Rectal smooth muscle tissue (tissue), 1 donor: ENCODE measurements around the gene CEP57L1.

Experiments used
- H3K27ac ChIP-seq: one replicate; pipeline ENCODE4 v1.7.0; 2013; ENCODE audit warnings: low read depth, low read length, inconsistent platforms
- H3K27me3 ChIP-seq: one replicate; pipeline ENCODE4 v1.7.0; 2013; ENCODE audit warnings: low read length; ENCODE audit not compliant: control insufficient read depth, insufficient read depth
- H3K36me3 ChIP-seq: one replicate; pipeline ENCODE4 v1.7.0; 2013; ENCODE audit warnings: low read length; ENCODE audit not compliant: control insufficient read depth, insufficient read depth
- H3K4me1 ChIP-seq: one replicate; pipeline ENCODE4 v1.7.0; 2013; ENCODE audit warnings: low read length; ENCODE audit not compliant: control insufficient read depth, insufficient read depth
- H3K4me3 ChIP-seq: one replicate; pipeline ENCODE4 v1.7.0; 2013; ENCODE audit warnings: low read length
- H3K9ac ChIP-seq: one replicate; pipeline ENCODE4 v1.7.0; 2013; ENCODE audit warnings: low read length

The CEP57L1 gene

DNA sequence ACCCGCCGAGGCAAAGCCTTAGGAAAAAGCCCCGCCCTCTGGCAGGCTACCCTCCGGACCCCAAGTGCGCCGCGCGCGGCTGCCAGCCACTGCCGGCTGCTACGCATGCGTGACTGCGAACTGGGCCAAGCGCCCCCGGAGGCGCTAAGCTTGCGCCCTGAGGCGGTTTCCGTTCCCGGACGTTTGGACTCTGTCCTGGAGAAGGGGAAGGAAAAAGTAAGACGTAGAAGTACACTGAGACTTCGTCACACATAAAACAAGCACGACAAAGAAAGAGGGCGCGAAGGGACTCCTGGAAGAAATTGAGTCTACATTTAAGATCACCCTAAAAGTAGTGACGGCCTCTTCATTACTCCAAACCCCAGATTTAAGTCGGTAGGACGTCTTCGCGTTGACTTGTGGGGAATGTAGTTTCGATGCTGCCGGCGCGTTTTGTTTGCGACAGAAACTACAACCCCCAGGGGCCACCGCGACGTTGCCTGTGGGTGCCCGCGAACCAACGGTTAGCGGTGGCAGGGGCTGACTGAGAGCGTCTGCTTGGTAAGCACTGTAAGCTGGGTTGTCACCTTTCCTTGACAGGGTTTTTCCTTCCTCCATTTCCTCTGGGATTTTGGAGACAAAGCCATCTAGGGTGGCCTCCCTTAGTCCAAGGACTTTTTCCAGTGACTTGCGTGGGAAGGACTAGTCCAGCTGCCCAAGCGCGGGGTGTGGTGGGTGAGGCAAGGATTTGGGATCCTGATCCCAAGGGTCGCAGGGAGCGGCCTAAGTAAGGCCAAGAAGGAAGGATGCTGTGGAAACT lies at the start of gene CEP57L1:
CEP57L1 (plus strand) TSS at position 472 of the 799 bp plus-strand sequence. CDS start 49,715 bp downstream, outside the sequence.
- H3K27ac ChIP-seq, result peak within 1 kb of the TSS; percentile 99
- no peaks in the 10 kb centered on the region for H3K36me3 ChIP-seq
- peaks cover 5% of the 10 kb centered on the region for H3K4me1 ChIP-seq
- H3K27me3 ChIP-seq, result no peaks in the 10 kb centered on the region
- peak within 1 kb of the TSS; percentile 91 for H3K9ac ChIP-seq
- H3K4me3 ChIP-seq, result peak within 1 kb of the TSS; percentile 86

GRCh38 chr6:109048176-109048575 lies 47.1 kb upstream of the CEP57L1 start:
- no peak overlapping the region for H3K27ac ChIP-seq
- H3K27me3 ChIP-seq, result no peaks in the 10 kb centered on the region

GRCh38 chr6:109048670-109049415 lies 46.5 kb upstream of the CEP57L1 start:
- Histone ChIP-seq H3K9ac (no peak overlapping the region), H3K27me3 (no peaks in the 10 kb centered on the region), H3K4me1 (peaks cover 6% of the 10 kb centered on the region), H3K4me3 (no peak overlapping the region), H3K36me3 (no peaks in the 10 kb centered on the region), H3K27ac (no peak overlapping the region)

More at GRCh38 chr6:109048176-109048575, 47.1 kb upstream of the CEP57L1 start:
- Histone ChIP-seq H3K4me1 (peaks cover 2% of the 10 kb centered on the region), H3K4me3 (no peak overlapping the region), H3K9ac (no peak overlapping the region), H3K36me3 (no peaks in the 10 kb centered on the region)

GRCh38 chr6:109050012-109050411 lies 45.3 kb upstream of the CEP57L1 start:
- Histone ChIP-seq H3K36me3 (no peaks in the 10 kb centered on the region), H3K27ac (no peak overlapping the region), H3K4me3 (no peak overlapping the region), H3K27me3 (no peaks in the 10 kb centered on the region), H3K4me1 (peaks cover 6% of the 10 kb centered on the region), H3K9ac (no peak overlapping the region)

DNA sequence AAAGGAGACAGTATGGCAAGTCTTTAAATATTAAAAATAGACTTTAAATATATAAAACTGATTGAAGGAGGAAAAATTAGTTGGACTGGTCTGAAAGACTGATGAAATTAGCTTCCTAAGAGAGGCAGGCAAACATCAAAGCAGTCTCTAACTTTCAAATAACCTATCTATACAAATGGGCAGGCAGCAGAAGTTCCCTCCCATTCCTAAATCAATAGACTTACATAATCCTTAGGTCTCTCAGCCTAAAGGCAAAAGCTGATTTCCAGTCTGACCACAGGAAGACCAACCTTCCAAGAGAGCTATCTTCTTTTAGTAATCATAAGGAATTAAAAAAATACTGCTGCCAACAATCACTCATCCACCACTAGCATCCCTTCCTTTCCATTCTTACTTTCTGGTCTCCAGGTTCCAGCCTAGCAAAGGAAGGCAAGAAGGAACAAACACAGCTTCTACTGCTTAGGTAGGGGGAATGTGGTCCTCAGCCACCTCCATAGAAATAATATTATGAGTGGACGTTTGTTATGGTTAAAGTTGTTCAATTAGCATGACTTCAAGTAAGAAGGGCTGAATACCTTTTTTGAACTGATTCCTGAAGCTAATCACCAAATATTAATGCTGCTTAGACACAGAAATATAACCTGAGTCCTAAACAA lies 44.7 kb upstream of the CEP57L1 start:
- Histone ChIP-seq H3K9ac (no peak overlapping the region), H3K4me3 (no peak overlapping the region), H3K27me3 (no peaks in the 10 kb centered on the region), H3K4me1 (peaks cover 6% of the 10 kb centered on the region), H3K36me3 (no peaks in the 10 kb centered on the region), H3K27ac (no peak overlapping the region)

GRCh38 chr6:109051301-109052017 lies 43.8 kb upstream of the CEP57L1 start:
- Histone ChIP-seq H3K27me3 (no peaks in the 10 kb centered on the region), H3K4me3 (no peak overlapping the region), H3K27ac (no peak overlapping the region), H3K36me3 (no peaks in the 10 kb centered on the region), H3K9ac (no peak overlapping the region), H3K4me1 (peaks cover 6% of the 10 kb centered on the region)

DNA sequence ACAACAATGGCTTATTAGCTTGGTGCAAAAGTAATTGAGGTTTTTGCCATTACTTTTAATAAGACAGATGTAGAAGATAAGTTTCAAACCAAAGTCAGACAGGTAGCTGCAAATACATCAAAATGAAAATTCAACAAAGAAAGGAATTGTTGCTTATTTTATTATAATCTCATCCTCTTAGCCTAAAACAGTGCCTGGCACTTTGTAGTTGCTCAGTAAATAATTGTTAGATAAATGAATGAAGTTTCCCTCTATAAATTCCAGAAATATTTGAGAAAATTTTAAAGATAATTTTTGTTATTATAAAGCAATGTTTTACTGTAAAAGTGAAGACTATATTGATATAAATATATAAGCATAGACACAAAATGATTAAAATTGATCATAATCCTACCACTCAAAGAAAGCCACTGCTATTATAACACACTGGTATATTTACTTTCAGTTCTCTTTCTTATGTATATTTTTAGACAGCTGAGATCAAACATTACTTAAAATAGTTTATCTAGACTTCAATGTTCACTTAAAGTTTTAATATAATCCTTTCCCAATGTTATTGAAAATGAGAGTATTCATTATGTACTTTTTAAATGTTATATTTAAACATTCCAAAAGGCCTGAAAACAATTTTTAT lies 43.2 kb upstream of the CEP57L1 start:
- Histone ChIP-seq H3K4me1 (peaks cover 6% of the 10 kb centered on the region), H3K27ac (no peak overlapping the region)

DNA sequence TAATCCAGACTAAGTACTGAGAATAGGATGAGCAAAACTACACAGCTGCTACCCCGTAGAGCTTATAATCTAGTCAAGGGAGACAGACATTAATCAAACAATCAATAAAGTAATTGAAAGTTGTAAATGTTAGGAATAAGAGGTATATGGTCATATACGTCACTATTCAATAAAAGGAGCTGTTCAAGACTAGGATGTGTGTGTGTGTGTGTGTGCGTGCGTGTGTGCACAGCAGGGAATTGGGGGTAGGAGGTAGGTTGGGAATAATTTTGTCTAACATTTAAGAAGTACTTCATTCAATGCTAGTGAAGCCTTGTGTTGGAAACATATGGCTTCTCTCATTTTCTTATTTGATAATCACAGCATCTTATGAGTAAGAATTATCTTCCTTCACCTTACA lies 42.5 kb upstream of the CEP57L1 start:
- Histone ChIP-seq H3K27me3 (no peaks in the 10 kb centered on the region), H3K27ac (no peak overlapping the region), H3K4me3 (no peak overlapping the region), H3K9ac (no peak overlapping the region), H3K36me3 (no peaks in the 10 kb centered on the region), H3K4me1 (peaks cover 8% of the 10 kb centered on the region)

More for the DNA sequence above, 43.2 kb upstream of the CEP57L1 start:
- H3K4me3 ChIP-seq, result no peak overlapping the region
- H3K9ac ChIP-seq, result no peak overlapping the region
- no peaks in the 10 kb centered on the region for H3K27me3 ChIP-seq
- no peaks in the 10 kb centered on the region for H3K36me3 ChIP-seq

GRCh38 chr6:109053336-109053735 lies 42.0 kb upstream of the CEP57L1 start:
- Histone ChIP-seq H3K9ac (no peak overlapping the region), H3K27me3 (no peaks in the 10 kb centered on the region), H3K4me1 (peaks cover 8% of the 10 kb centered on the region), H3K27ac (no peak overlapping the region), H3K4me3 (no peak overlapping the region), H3K36me3 (no peaks in the 10 kb centered on the region)

GRCh38 chr6:109055771-109056235 lies 39.5 kb upstream of the CEP57L1 start:
- Histone ChIP-seq H3K4me3 (no peak overlapping the region), H3K27ac (no peak overlapping the region), H3K36me3 (no peaks in the 10 kb centered on the region), H3K4me1 (peaks cover 26% of the 10 kb centered on the region), H3K9ac (no peak overlapping the region), H3K27me3 (no peaks in the 10 kb centered on the region)

- H3K9ac ChIP-seq, result no peak overlapping the region
- H3K36me3 ChIP-seq, result no peaks in the 10 kb centered on the region
- peaks cover 26% of the 10 kb centered on the region for H3K4me1 ChIP-seq
- no peak overlapping the region for H3K4me3 ChIP-seq
- no peaks in the 10 kb centered on the region for H3K27me3 ChIP-seq
- no peak overlapping the region for H3K27ac ChIP-seq
These were observed 38.6 kb upstream of the CEP57L1 start for GRCh38 chr6:109056661-109057060.
